HEK293T (cell line): ENCODE data around the gene INSM2.

Source experiments
- CTCF ChIA-PET: fragments of 350-600 bp; formaldehyde crosslinking; extraction: SDS; loops from one replicate; lab custom pipeline; 2021; ENCODE audit warnings: antibody characterized with exemption, inconsistent platforms; lab: Yijun Ruan, JAX
- POLR2A ChIA-PET: fragments of 350-600 bp; formaldehyde crosslinking; extraction: SDS; loops from one replicate; lab custom pipeline; 2020; ENCODE audit warnings: antibody characterized with exemption, inconsistent platforms; lab: Yijun Ruan, JAX
- DNase-seq: peaks from one replicate; pipeline ENCODE4 v3.0.0; 2012; ENCODE audit warnings: mixed read lengths; ENCODE audit errors: extremely low spot score
- ARNT ChIP-seq: fragments of 450-650 bp; IDR thresholded peaks from 2 replicates; pipeline ENCODE4 v1.6.1; 2017; ENCODE audit warnings: mild to moderate bottlenecking
- BHLHE40 ChIP-seq: fragments of 450-650 bp; IDR thresholded peaks from 2 replicates; pipeline ENCODE4 v1.6.1; 2016; ENCODE audit warnings: mild to moderate bottlenecking, moderate library complexity, borderline replicate concordance
- CTBP1 ChIP-seq: fragments of 450-650 bp; IDR thresholded peaks from 2 replicates; pipeline ENCODE4 v1.6.1; 2016; ENCODE audit warnings: borderline replicate concordance
- ELF4 ChIP-seq: fragments of 450-650 bp; IDR thresholded peaks from 2 replicates; pipeline ENCODE4 v1.6.1; 2017; ENCODE audit warnings: antibody characterized with exemption
- FOXA1 ChIP-seq: fragments of 450-650 bp; IDR thresholded peaks from 2 replicates; pipeline ENCODE4 v1.6.1; 2016; ENCODE audit warnings: mild to moderate bottlenecking
- FOXK2 ChIP-seq: fragments of 450-650 bp; IDR thresholded peaks from 2 replicates; pipeline ENCODE4 v1.6.1; 2016; ENCODE audit warnings: mild to moderate bottlenecking
- FOXM1 ChIP-seq: fragments of 450-650 bp; IDR thresholded peaks from 2 replicates; pipeline ENCODE4 v1.6.1; 2017; ENCODE audit warnings: mild to moderate bottlenecking, borderline replicate concordance
- HDGF ChIP-seq: fragments of 450-650 bp; IDR thresholded peaks from 2 replicates; pipeline ENCODE4 v1.6.1; 2017; ENCODE audit warnings: antibody characterized with exemption, borderline replicate concordance
- L3MBTL2 ChIP-seq: fragments of 450-650 bp; conservative IDR thresholded peaks from 2 replicates; pipeline ENCODE4 v1.6.1; 2016; ENCODE audit warnings: mild to moderate bottlenecking
- LEF1 ChIP-seq: fragments of 450-650 bp; IDR thresholded peaks from 2 replicates; pipeline ENCODE4 v1.6.1; 2017; ENCODE audit warnings: mild to moderate bottlenecking, borderline replicate concordance
- NFRKB ChIP-seq: fragments of 450-650 bp; IDR thresholded peaks from 2 replicates; pipeline ENCODE4 v1.6.1; 2016; ENCODE audit warnings: mild to moderate bottlenecking, moderate library complexity
- SP1 ChIP-seq: fragments of 450-650 bp; IDR thresholded peaks from 2 replicates; pipeline ENCODE4 v1.6.1; 2017
- SUZ12 ChIP-seq: fragments of 450-650 bp; IDR thresholded peaks from 2 replicates; pipeline ENCODE4 v1.6.1; 2016; ENCODE audit warnings: mild to moderate bottlenecking
- TARDBP ChIP-seq: fragments of 450-650 bp; IDR thresholded peaks from 2 replicates; pipeline ENCODE4 v1.6.1; 2016
- ZNF384 ChIP-seq: fragments of 450-650 bp; IDR thresholded peaks from 2 replicates; pipeline ENCODE4 v1.6.1; 2016
- TF ChIP-seq, protein P1 (sequence below): fragments of 450-650 bp; IDR thresholded peaks from 2 replicates; pipeline ENCODE4 v1.6.1; 2016

The INSM2 gene

DNA sequence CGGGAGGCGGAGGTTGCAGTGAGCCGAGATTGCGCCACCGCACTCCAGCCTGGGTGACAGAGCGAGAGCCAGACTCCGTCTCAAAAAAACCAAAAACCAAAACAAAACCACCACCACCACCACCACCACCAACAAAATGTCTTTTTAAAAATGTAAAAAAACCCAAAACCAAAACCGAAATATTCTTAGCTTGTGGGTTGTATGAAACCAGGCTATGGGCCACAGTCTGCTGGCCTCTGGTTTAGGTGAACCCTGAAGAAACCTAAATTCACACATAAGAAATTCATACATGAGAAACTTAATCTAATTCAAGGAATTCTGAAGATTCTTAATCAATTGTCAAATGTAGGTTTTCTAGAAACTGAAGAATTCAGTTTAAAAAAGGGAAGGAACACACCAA is 37.6 kb downstream of the INSM2 start:
- ChIA-PET CTCF (no interaction called here), POLR2A (no interaction called here)
- TF ChIP-seq, protein P1, sequence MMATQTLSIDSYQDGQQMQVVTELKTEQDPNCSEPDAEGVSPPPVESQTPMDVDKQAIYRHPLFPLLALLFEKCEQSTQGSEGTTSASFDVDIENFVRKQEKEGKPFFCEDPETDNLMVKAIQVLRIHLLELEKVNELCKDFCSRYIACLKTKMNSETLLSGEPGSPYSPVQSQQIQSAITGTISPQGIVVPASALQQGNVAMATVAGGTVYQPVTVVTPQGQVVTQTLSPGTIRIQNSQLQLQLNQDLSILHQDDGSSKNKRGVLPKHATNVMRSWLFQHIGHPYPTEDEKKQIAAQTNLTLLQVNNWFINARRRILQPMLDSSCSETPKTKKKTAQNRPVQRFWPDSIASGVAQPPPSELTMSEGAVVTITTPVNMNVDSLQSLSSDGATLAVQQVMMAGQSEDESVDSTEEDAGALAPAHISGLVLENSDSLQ: no peak
- TF ChIP-seq TARDBP (no peak), ELF4 (no peak), FOXM1 (no peak), SP1 (no peak), FOXK2 (no peak), CTBP1 (no peak), ARNT (no peak), HDGF (no peak)
- no peak for DNase-seq

DNA sequence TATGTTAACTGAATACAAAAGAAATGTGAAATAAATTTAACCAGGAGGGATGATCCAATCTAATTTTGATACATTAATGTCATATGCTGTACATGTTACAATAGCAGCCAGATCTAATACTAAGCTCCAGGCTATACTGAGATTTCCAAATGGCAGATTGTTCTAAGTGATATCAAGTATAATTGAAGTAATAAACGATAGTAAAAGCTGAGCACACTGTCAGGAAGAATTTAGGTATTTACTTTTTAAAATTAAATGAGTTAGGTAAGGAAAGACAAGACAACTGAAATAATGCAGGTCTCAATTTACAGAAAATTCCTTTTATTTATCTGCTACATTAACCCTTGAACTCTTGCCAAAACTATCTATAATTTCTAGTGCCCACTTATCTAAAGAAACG is 39.9 kb downstream of the INSM2 start:
- CTCF ChIA-PET: no interaction called here
- TF ChIP-seq HDGF: no peak
- no peak for TF ChIP-seq CTBP1
- no peak for TF ChIP-seq LEF1
- TF ChIP-seq ARNT: no peak
- TF ChIP-seq TARDBP: no peak
- TF ChIP-seq ZNF384: no peak
- TF ChIP-seq ELF4: no peak
- no peak for TF ChIP-seq SUZ12

DNA sequence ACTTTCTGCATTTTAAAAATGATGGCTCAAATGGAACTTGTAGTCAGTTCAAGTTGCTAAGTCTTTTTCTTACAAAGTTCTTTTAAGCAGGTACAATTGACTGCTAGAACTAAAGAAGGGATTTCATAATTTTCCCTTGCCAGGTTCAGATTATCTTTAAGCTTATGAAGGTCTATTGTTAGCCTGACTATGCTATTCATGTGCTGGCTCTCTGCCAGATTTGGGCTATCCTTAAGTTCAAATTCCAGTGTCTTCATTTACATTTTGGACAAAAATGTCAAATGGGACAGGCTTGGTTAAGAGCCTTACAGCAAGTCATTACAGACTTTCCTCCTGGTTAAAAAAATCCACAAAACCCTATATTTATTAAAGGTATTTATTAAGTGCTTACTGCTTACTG is 42.3 kb downstream of the INSM2 start:
- TF ChIP-seq ZNF384 (no peak), L3MBTL2 (no peak), FOXA1 (no peak), FOXK2 (no peak)
- CTCF ChIA-PET: no interaction called here
- no peak for DNase-seq
- POLR2A ChIA-PET: no interaction called here

More for the DNA sequence above, 39.9 kb downstream of the INSM2 start:
- DNase-seq: no peak
- POLR2A ChIA-PET: no interaction called here

DNA sequence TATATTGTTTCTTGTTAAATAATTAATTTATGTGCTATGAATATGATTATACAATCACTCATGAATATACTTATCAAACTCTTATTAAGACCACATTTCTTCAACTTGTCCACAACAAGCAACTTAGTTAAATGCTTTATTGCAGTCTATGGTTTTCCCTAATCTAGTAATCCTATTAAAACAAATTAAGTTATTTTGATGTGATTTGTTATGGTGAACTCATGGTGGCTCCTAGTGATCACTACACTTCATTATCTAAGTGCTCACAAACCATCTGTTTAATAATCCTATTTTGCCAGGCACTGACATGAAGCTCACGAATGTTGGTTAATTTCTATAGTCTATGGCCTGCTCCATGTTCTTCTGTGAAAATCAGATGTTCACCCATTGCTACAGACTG is 42.9 kb downstream of the INSM2 start:
- DNase-seq: no peak
- ChIA-PET POLR2A (no interaction called here), CTCF (no interaction called here)
- TF ChIP-seq ARNT (no peak), FOXA1 (no peak), BHLHE40 (no peak), TARDBP (no peak), HDGF (no peak), FOXK2 (no peak), SUZ12 (no peak), ELF4 (no peak), L3MBTL2 (no peak), LEF1 (no peak), NFRKB (no peak), CTBP1 (no peak), SP1 (no peak), ZNF384 (no peak), FOXM1 (no peak)
- TF ChIP-seq, protein P1: no peak

DNA sequence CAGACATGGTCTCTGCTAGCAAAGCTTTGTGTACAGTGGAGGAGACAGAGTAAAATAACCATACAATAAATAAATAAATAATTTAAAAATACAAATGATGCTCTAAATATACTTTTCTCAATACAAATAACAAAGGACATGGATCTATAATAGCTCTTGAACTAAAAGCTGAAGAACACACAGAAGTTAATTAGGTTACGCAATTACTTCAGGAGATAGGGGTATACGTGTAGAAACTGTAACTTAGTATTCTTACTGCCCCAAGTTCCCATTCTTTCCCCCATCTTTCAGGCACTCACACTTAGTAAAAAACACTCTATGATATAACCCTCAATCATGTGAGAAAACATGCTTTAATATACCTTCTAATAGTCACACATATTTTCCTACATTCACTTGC is 44.2 kb downstream of the INSM2 start:
- TF ChIP-seq FOXK2: no peak
- TF ChIP-seq L3MBTL2: no peak
- no peak for TF ChIP-seq LEF1
- no peak for TF ChIP-seq ZNF384
- no peak for TF ChIP-seq FOXA1
- no peak for TF ChIP-seq BHLHE40
- TF ChIP-seq NFRKB: no peak
- no peak for TF ChIP-seq TARDBP
- no peak for TF ChIP-seq CTBP1
- no peak for TF ChIP-seq SP1
- TF ChIP-seq, protein P1: no peak
- ChIA-PET POLR2A (no interaction called here), CTCF (no interaction called here)
- DNase-seq: no peak

DNA sequence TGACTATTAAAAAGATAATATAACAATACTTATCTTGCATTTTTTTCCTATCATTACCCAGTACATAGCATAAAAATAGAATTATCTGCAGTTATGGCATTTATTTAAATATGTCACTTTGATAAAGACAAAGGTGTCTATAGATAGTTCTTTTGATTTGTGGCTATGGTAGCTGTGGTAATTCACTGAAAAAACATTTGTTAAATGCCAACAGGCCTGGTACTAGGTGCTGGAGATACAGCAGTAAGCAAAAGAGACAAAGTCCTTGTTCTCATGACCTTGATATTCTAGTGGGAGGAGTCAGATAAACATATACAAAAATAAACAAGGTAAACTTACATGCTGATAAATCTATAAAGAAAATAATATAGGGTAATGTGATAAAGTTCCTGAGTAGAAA is 44.7 kb downstream of the INSM2 start:
- TF ChIP-seq FOXK2 (no peak), BHLHE40 (no peak), ARNT (no peak), HDGF (no peak), SUZ12 (no peak), ZNF384 (no peak), FOXM1 (no peak), TARDBP (no peak), ELF4 (no peak), SP1 (no peak), NFRKB (no peak), CTBP1 (no peak), LEF1 (no peak)
- TF ChIP-seq, protein P1: no peak
- DNase-seq: no peak
- CTCF ChIA-PET: no interaction called here
- POLR2A ChIA-PET: no interaction called here
